Fibroblast of lung (primary cell): ENCODE data around the gene DOC2A. TPM values are rescaled to one million over a fixed set of nuclear protein-coding genes. Genes with fewer than 3 reads are reported as not detected.
A peak's percentile ranks its signal among the peaks of the same experiment; 100 is the strongest.

Source experiments
- DNase-seq, 2 donors: peaks; one replicate each; pipeline versions ENCODE4 v3.0.0 to v3.0.0-alpha.2; 2010; ENCODE audit warnings: low read depth in 2 of 2
- H2AFZ ChIP-seq: 2 replicates; pipeline ENCODE4 v1.5.1; 2012; ENCODE audit warnings: low read length, control low read depth, inconsistent platforms
- H3K27ac ChIP-seq: 2 replicates; pipeline ENCODE4 v1.5.1; 2011; ENCODE audit warnings: low read length, control low read depth; ENCODE audit not compliant: insufficient read depth
- H3K27me3 ChIP-seq: 2 replicates; pipeline ENCODE4 v1.5.1; 2011; ENCODE audit warnings: mild to moderate bottlenecking, low read length; ENCODE audit not compliant: control insufficient read depth, insufficient read depth
- H3K36me3 ChIP-seq: 2 replicates; pipeline ENCODE4 v1.5.1; 2011; ENCODE audit warnings: low read length; ENCODE audit not compliant: control insufficient read depth, insufficient read depth
- H3K4me1 ChIP-seq: 2 replicates; pipeline ENCODE4 v1.5.1; 2011; ENCODE audit warnings: low read length; ENCODE audit not compliant: control insufficient read depth, insufficient read depth; ENCODE audit errors: extremely low read depth
- H3K4me2 ChIP-seq: 2 replicates; pipeline ENCODE4 v1.5.1; 2011; ENCODE audit warnings: low read length, control low read depth; ENCODE audit not compliant: insufficient read depth; ENCODE audit errors: extremely low read depth
- H3K4me3 ChIP-seq, 4 experiments: fragments of 200-600 bp in 1 of 4; sonication (generic) in 1 of 4; replicated peaks in 1 of 4; 2 replicates each; pipeline ENCODE4 v1.5.1; 2011 to 2016; ENCODE audit warnings: low read length in 4 of 4, low read depth in 3 of 4, mild to moderate bottlenecking in 3 of 4, control low read depth in 2 of 4, inconsistent platforms in 1 of 4, mixed read lengths in 1 of 4; ENCODE audit not compliant: insufficient read depth in 1 of 4; ENCODE audit errors: control extremely low read depth in 1 of 4
- H3K79me2 ChIP-seq: 2 replicates; pipeline ENCODE4 v1.5.1; 2012; ENCODE audit warnings: mild to moderate bottlenecking, low read length, inconsistent platforms; ENCODE audit not compliant: control insufficient read depth, insufficient read depth
- H3K9ac ChIP-seq: 2 replicates; pipeline ENCODE4 v1.5.1; 2011; ENCODE audit warnings: mild to moderate bottlenecking, low read length, control low read depth; ENCODE audit not compliant: insufficient read depth
- H3K9me3 ChIP-seq: 2 replicates; pipeline ENCODE4 v1.5.1; 2012; ENCODE audit warnings: low read depth, low read length; ENCODE audit not compliant: control insufficient read depth, insufficient read depth
- H4K20me1 ChIP-seq: 2 replicates; pipeline ENCODE4 v1.5.1; 2011; ENCODE audit warnings: low read length; ENCODE audit not compliant: control insufficient read depth, insufficient read depth; ENCODE audit errors: extremely low read depth
- CTCF ChIP-seq, 2 donors: IDR thresholded peaks in 1 of 2; conservative IDR thresholded peaks in 1 of 2; 1 replicate in 1 of 2; 2 replicates in 1 of 2; pipeline ENCODE4 v1.5.1; 2011 to 2012; ENCODE audit warnings: low read length in 2 of 2, control low read depth in 1 of 2, inconsistent platforms in 1 of 2, low read depth in 1 of 2, mild to moderate bottlenecking in 1 of 2
- EZH2 ChIP-seq: IDR thresholded peaks from 2 replicates; pipeline ENCODE4 v1.5.1; 2012; ENCODE audit warnings: low read length, control low read depth, mild to moderate bottlenecking; ENCODE audit errors: missing control alignments
- polyA plus RNA-seq, 2 donors: library from polyadenylated mRNA; depleted of rRNA in 1 of 2; stranded (reverse) in 1 of 2; unstranded in 1 of 2; fragments of >200 nt; gene quantifications; 2 replicates each; pipeline ENCODE4 v1.2.1, GENCODE V29; 2011 to 2012; ENCODE audit warnings: missing spikeins in 1 of 2
- total RNA-seq: library from RNA; depleted of rRNA; stranded (reverse); fragments of >200 nt; gene quantifications from 2 replicates; pipeline ENCODE4 v1.2.1, GENCODE V29; 2014

DOC2A gene
- total and polyA plus RNA-seq, 2 donors (not counting 1 experiment from before 2014, with no cell fraction given) = 0.03 to 0.33 TPM

- Histone ChIP-seq H3K27ac (peak overlapping the region; percentile 83), H3K9ac (no peak overlapping the region), H4K20me1 (peaks cover 3% of the 10 kb centered on the region)
Observed at GRCh38 chr16:29975134-29975538, 35.7 kb downstream of the DOC2A start.

GRCh38 chr16:29974291-29975133, 36.3 kb downstream of the DOC2A start:
- H3K4me3 ChIP-seq = peak overlapping the region; percentile 89 to 98 (median 96)
- H3K9ac ChIP-seq = peak overlapping the region; percentile 78
- no peaks in the 10 kb centered on the region for H3K27me3 ChIP-seq
- peaks cover 9% of the 10 kb centered on the region for H3K4me1 ChIP-seq
- H3K9me3 ChIP-seq = no peaks in the 10 kb centered on the region
- H3K79me2 ChIP-seq = peaks cover 48% of the 10 kb centered on the region
- DNase-seq = peak in 1 of 2 donors; percentile 23
- peak overlapping the region; percentile 95 for H3K4me2 ChIP-seq
- peaks cover 13% of the 10 kb centered on the region for H3K36me3 ChIP-seq
- H4K20me1 ChIP-seq = peaks cover 3% of the 10 kb centered on the region
- H3K27ac ChIP-seq = peak overlapping the region; percentile 83
- TF ChIP-seq EZH2 (no peak), CTCF (conservative IDR thresholded peaks at IDR 0.05 in 1 of 2, IDR thresholded peaks at IDR 0.05 in 1 of 2; ENCODE audit: low read depth in 1 of 2, low read length in 2 of 2) (no peak)
- no peak overlapping the region for H2AFZ ChIP-seq

More at GRCh38 chr16:29975134-29975538, 35.7 kb downstream of the DOC2A start:
- Histone ChIP-seq H3K4me2 (peak overlapping the region; percentile 95), H2AFZ (no peak overlapping the region), H3K9me3 (no peaks in the 10 kb centered on the region), H3K36me3 (peaks cover 18% of the 10 kb centered on the region), H3K79me2 (peaks cover 48% of the 10 kb centered on the region), H3K4me1 (peaks cover 9% of the 10 kb centered on the region), H3K4me3 (peak overlapping the region; percentile 89 to 98 (median 96)), H3K27me3 (no peaks in the 10 kb centered on the region)
- DNase-seq = no peak
- TF ChIP-seq EZH2 = no peak
- TF ChIP-seq CTCF (conservative IDR thresholded peaks at IDR 0.05 in 1 of 2, IDR thresholded peaks at IDR 0.05 in 1 of 2; ENCODE audit: low read depth in 1 of 2, low read length in 2 of 2) = no peak

- Histone ChIP-seq H3K4me3 (peak within 1 kb of the TSS; percentile 89 to 98 (median 96)), H3K27ac (peak within 1 kb of the TSS; percentile 83), H3K4me1 (peaks cover 9% of the 10 kb centered on the region), H3K79me2 (peaks cover 48% of the 10 kb centered on the region), H4K20me1 (peaks cover 3% of the 10 kb centered on the region), H3K4me2 (peak within 1 kb of the TSS; percentile 95), H3K27me3 (no peaks in the 10 kb centered on the region), H3K36me3 (peaks cover 8% of the 10 kb centered on the region), H2AFZ (peak within 1 kb of the TSS; percentile 84), H3K9me3 (no peaks in the 10 kb centered on the region), H3K9ac (peak within 1 kb of the TSS; percentile 78)
- TF ChIP-seq CTCF (conservative IDR thresholded peaks at IDR 0.05 in 1 of 2, IDR thresholded peaks at IDR 0.05 in 1 of 2; ENCODE audit: low read depth in 1 of 2, low read length in 2 of 2) (no peak), EZH2 (no peak)
- DNase-seq = peak; percentile 99
Observed at GRCh38 chr16:29973384-29974246, 37.2 kb downstream of the DOC2A start, which contains the start of gene TAOK2. TAOK2 (plus strand) TSS chr16:29973868; CDS start chr16:29977773, 3,905 bp downstream.
